NCI-H774 (cell line): Measurements from ENCODE around the gene CD3G.
"Not testable (repeated sequence)": the region's sequence is repeated elsewhere in the genome, so short reads cannot be mapped to it uniquely, and the experiment has no call there.

Experiments
- DNase-seq: peaks from one replicate; lab custom pipeline; 2025; lab: John Stamatoyannopoulos, UW

CD3G gene

GRCh38 chr11:118343981-118344515 is at the start of gene CD3G:
Gene CD3G, plus strand, starts transcription at chr11:118344344. Its CDS starts 80 bp downstream, at chr11:118344424.
- no peak for DNase-seq

- no peak for DNase-seq
These were observed 48.9 kb upstream of the CD3G start for GRCh38 chr11:118295199-118295598.

GRCh38 chr11:118295815-118296454 is 48.2 kb upstream of the CD3G start:
- no peak for DNase-seq

GRCh38 chr11:118301600-118302195 is 42.4 kb upstream of the CD3G start:
- no peak for DNase-seq

GRCh38 chr11:118304227-118304567 is 39.9 kb upstream of the CD3G start:
- DNase-seq, result no peak

GRCh38 chr11:118304568-118305248 is 39.4 kb upstream of the CD3G start, which contains the start of gene CD3E:
Gene CD3E, plus strand, starts transcription at chr11:118304730. Its CDS starts 223 bp downstream, at chr11:118304953.
- DNase-seq, result no peak

GRCh38 chr11:118305726-118306125 is 38.4 kb upstream of the CD3G start:
- no peak for DNase-seq

GRCh38 chr11:118306556-118306955 is 37.6 kb upstream of the CD3G start:
- no peak for DNase-seq

- not testable (repeated sequence) for DNase-seq
These were observed 35.1 kb upstream of the CD3G start for GRCh38 chr11:118308995-118309528.

GRCh38 chr11:118310271-118310670 is 33.9 kb upstream of the CD3G start:
- DNase-seq, result no peak

GRCh38 chr11:118310781-118311485 is 33.2 kb upstream of the CD3G start:
- DNase-seq, result no peak

GRCh38 chr11:118311518-118311917 is 32.6 kb upstream of the CD3G start:
- DNase-seq, result no peak

- no peak for DNase-seq
These were observed 31.8 kb upstream of the CD3G start for GRCh38 chr11:118312328-118312727.

- DNase-seq, result no peak
These were observed 30.9 kb upstream of the CD3G start for GRCh38 chr11:118313242-118313641.

- peak; percentile 27 for DNase-seq
These were observed 29.1 kb upstream of the CD3G start for GRCh38 chr11:118314988-118315411.

GRCh38 chr11:118318124-118318523 is 26.0 kb upstream of the CD3G start:
- DNase-seq, result no peak

- no peak for DNase-seq
These were observed 25.4 kb upstream of the CD3G start for GRCh38 chr11:118318581-118319336.

- DNase-seq, result no peak
These were observed 24.8 kb upstream of the CD3G start for GRCh38 chr11:118319337-118319707.

GRCh38 chr11:118320515-118320914 is 23.6 kb upstream of the CD3G start:
- no peak for DNase-seq

GRCh38 chr11:118321386-118322082 is 22.6 kb upstream of the CD3G start:
- no peak for DNase-seq

- DNase-seq, result no peak
These were observed 21.4 kb upstream of the CD3G start for GRCh38 chr11:118322721-118323120.
